Neutrophil (primary cell): Measurements from ENCODE around the gene PPP2R1A.
A peak's percentile ranks its signal among the peaks of the same experiment; 100 is the strongest.

Experiments
- H3K27ac ChIP-seq: fragments of 200-600 bp; sonication (generic); 2 replicates; pipeline ENCODE4 v1.5.1; 2016; ENCODE audit warnings: mild to moderate bottlenecking, moderate library complexity
- H3K27me3 ChIP-seq: fragments of 200-600 bp; sonication (generic); 2 replicates; pipeline ENCODE4 v1.6.0; 2016; ENCODE audit warnings: mild to moderate bottlenecking
- H3K36me3 ChIP-seq: fragments of 200-600 bp; sonication (generic); 2 replicates; pipeline ENCODE4 v1.5.1; 2017
- H3K4me1 ChIP-seq, 2 experiments: fragments of 200-600 bp in 1 of 2; sonication (generic) in 1 of 2; 1 replicate in 1 of 2; 2 replicates in 1 of 2; pipeline versions ENCODE4 v1.5.1 to v1.6.1; 2013 to 2016; ENCODE audit warnings: low read depth in 1 of 2, low read length in 1 of 2, mild to moderate bottlenecking in 1 of 2, moderate library complexity in 1 of 2; ENCODE audit not compliant: control insufficient read depth in 1 of 2, insufficient read depth in 1 of 2
- H3K4me3 ChIP-seq, 2 experiments: fragments of 200-600 bp in 1 of 2; sonication (generic) in 1 of 2; 1 replicate in 1 of 2; 2 replicates in 1 of 2; pipeline ENCODE4 v1.5.1; 2013 to 2016; ENCODE audit warnings: low read depth in 1 of 2, low read length in 1 of 2, mild to moderate bottlenecking in 1 of 2, moderate library complexity in 1 of 2
- H3K9me3 ChIP-seq: fragments of 200-600 bp; sonication (generic); 2 replicates; pipeline ENCODE4 v1.5.1; 2016
- TF ChIP-seq, protein P1 (sequence below): fragments of 200-600 bp; sonication (generic); IDR thresholded peaks from 2 replicates; pipeline ENCODE4 v1.5.1; 2016; ENCODE audit warnings: antibody characterized with exemption

Gene PPP2R1A

GRCh38 chr19:52170304-52170703 lies 19.5 kb upstream of the PPP2R1A start:
- Histone ChIP-seq H3K27me3 (no peaks in the 10 kb centered on the region), H3K4me1 (peaks cover 9 to 15% of the 10 kb centered on the region in 2 experiments), H3K4me3 (peak overlapping the region; percentile 77 to 99), H3K9me3 (no peaks in the 10 kb centered on the region), H3K36me3 (peaks cover 36% of the 10 kb centered on the region), H3K27ac (peak overlapping the region; percentile 81)
- TF ChIP-seq, protein P1, sequence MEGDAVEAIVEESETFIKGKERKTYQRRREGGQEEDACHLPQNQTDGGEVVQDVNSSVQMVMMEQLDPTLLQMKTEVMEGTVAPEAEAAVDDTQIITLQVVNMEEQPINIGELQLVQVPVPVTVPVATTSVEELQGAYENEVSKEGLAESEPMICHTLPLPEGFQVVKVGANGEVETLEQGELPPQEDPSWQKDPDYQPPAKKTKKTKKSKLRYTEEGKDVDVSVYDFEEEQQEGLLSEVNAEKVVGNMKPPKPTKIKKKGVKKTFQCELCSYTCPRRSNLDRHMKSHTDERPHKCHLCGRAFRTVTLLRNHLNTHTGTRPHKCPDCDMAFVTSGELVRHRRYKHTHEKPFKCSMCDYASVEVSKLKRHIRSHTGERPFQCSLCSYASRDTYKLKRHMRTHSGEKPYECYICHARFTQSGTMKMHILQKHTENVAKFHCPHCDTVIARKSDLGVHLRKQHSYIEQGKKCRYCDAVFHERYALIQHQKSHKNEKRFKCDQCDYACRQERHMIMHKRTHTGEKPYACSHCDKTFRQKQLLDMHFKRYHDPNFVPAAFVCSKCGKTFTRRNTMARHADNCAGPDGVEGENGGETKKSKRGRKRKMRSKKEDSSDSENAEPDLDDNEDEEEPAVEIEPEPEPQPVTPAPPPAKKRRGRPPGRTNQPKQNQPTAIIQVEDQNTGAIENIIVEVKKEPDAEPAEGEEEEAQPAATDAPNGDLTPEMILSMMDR = no peak

DNA sequence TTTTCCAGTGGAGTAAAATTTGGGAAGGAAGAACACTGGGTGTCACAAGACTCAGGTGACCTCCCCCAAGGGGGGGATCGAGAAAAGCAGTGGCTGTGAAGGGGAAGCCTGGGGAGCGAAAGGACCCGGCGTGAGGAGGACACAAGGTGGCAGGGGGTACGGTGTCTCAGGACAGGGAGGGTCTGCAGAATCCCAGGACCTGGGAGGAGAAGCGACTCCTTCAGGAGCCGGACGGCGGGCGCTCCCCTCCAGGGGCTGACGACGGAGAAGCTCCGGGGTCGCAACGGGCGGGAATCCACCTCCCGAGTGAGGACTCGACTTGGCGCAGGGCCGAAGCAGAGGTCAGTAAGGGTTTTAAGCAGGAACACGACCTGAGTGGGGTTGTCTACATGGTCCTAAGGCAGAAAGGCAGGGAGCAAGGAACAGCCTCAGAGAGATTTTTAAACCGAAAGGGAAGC lies 19.0 kb upstream of the PPP2R1A start:
- peaks cover 30% of the 10 kb centered on the region for H3K36me3 ChIP-seq
- TF ChIP-seq, protein P1 = no peak
- H3K9me3 ChIP-seq = no peaks in the 10 kb centered on the region
- H3K4me1 ChIP-seq = peaks cover 9 to 15% of the 10 kb centered on the region in 2 experiments
- H3K27ac ChIP-seq = peak overlapping the region; percentile 81
- H3K4me3 ChIP-seq = peak overlapping the region; percentile 77 to 99
- H3K27me3 ChIP-seq = no peaks in the 10 kb centered on the region

GRCh38 chr19:52171321-52172169 lies 18.3 kb upstream of the PPP2R1A start, which contains the start of gene ZNF836:
Gene ZNF836, minus strand, starts transcription at chr19:52171621. Its CDS starts 3,549 bp downstream, at chr19:52168072.
- peak within 1 kb of the TSS; percentile 77 to 99 for H3K4me3 ChIP-seq
- H3K4me1 ChIP-seq = peaks cover 9 to 15% of the 10 kb centered on the region in 2 experiments
- peaks cover 27% of the 10 kb centered on the region for H3K36me3 ChIP-seq
- peak within 1 kb of the TSS; percentile 81 for H3K27ac ChIP-seq
- TF ChIP-seq, protein P1 = no peak
- no peaks in the 10 kb centered on the region for H3K27me3 ChIP-seq
- no peaks in the 10 kb centered on the region for H3K9me3 ChIP-seq

- H3K27ac ChIP-seq = no peak overlapping the region
These were observed 17.5 kb upstream of the PPP2R1A start for GRCh38 chr19:52172347-52172746.

GRCh38 chr19:52176574-52176973 lies 13.3 kb upstream of the PPP2R1A start:
- H3K27ac ChIP-seq = no peak overlapping the region
- TF ChIP-seq, protein P1 = no peak
- H3K4me3 ChIP-seq = no peak overlapping the region
- peaks cover 0 to 3% of the 10 kb centered on the region in 2 experiments for H3K4me1 ChIP-seq
- H3K9me3 ChIP-seq = no peaks in the 10 kb centered on the region
- no peaks in the 10 kb centered on the region for H3K36me3 ChIP-seq
- no peaks in the 10 kb centered on the region for H3K27me3 ChIP-seq

More at GRCh38 chr19:52172347-52172746, 17.5 kb upstream of the PPP2R1A start:
- TF ChIP-seq, protein P1 = no peak
- Histone ChIP-seq H3K9me3 (no peaks in the 10 kb centered on the region), H3K27me3 (no peaks in the 10 kb centered on the region), H3K4me1 (peaks cover 9 to 15% of the 10 kb centered on the region in 2 experiments), H3K4me3 (no peak overlapping the region), H3K36me3 (peaks cover 19% of the 10 kb centered on the region)
